ENCODE measurements around the gene LETM1. TPM values are rescaled to one million over a fixed set of nuclear protein-coding genes. Genes with fewer than 3 reads are reported as not detected.
A peak's percentile ranks its signal among the peaks of the same experiment; 100 is the strongest.
"Not testable (repeated sequence)": the region's sequence is repeated elsewhere in the genome, so short reads cannot be mapped to it uniquely, and the experiment has no call there.

The LETM1 gene
- total RNA-seq, 2 experiments from 2014 or later: 58.3 to 66.8 TPM

DNA sequence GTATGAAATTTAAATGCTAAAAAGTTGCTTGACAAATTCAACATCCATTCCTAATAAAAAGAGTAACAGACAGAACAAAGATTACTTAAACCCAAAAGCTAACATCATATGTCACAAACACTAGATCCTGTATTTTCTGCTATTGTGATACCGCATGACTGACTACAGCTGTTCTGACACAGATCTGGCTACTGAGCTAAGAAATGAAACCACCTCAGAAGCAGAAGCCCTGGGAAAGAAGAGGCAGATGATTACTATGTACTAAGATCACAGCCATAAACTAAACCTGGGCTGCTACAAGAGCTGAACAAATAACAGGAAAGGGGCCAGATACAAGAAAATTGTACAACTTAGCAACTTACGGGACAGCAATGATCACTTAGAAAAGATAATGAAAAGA is 9.4 kb downstream of the LETM1 start:
- H4K20me1 ChIP-seq (ENCODE audit: insufficient read depth, low read length): no peaks in the 10 kb centered on the region
- no peak overlapping the region for H3K4me3 ChIP-seq (ENCODE audit: low read depth, low read length, poor library complexity, severe bottlenecking)
- H2AFZ ChIP-seq (ENCODE audit: low read length): no peak overlapping the region
- H3K79me2 ChIP-seq (ENCODE audit: insufficient read depth, low read depth, low read length): peaks cover 5% of the 10 kb centered on the region; the same call in 1 of the 2 replicates
- no peak overlapping the region for H3K27ac ChIP-seq (ENCODE audit: low read depth, low read length, poor library complexity, severe bottlenecking)
- no peaks in the 10 kb centered on the region for H3K4me1 ChIP-seq (ENCODE audit: insufficient read depth, low read length, poor library complexity, severe bottlenecking)
- TF ChIP-seq, protein P1, sequence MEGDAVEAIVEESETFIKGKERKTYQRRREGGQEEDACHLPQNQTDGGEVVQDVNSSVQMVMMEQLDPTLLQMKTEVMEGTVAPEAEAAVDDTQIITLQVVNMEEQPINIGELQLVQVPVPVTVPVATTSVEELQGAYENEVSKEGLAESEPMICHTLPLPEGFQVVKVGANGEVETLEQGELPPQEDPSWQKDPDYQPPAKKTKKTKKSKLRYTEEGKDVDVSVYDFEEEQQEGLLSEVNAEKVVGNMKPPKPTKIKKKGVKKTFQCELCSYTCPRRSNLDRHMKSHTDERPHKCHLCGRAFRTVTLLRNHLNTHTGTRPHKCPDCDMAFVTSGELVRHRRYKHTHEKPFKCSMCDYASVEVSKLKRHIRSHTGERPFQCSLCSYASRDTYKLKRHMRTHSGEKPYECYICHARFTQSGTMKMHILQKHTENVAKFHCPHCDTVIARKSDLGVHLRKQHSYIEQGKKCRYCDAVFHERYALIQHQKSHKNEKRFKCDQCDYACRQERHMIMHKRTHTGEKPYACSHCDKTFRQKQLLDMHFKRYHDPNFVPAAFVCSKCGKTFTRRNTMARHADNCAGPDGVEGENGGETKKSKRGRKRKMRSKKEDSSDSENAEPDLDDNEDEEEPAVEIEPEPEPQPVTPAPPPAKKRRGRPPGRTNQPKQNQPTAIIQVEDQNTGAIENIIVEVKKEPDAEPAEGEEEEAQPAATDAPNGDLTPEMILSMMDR (conservative IDR thresholded peaks at IDR 0.05; ENCODE audit: low read length): no peak
- TF ChIP-seq EZH2phosphoT487 (IDR thresholded peaks at IDR 0.05; ENCODE audit: borderline replicate concordance, low read depth, low read length): no peak
- ChIA-PET CTCF (ENCODE audit: unreplicated experiment) (no interaction called here), POLR2A (interaction anchor here (0.6 to 1.1 kb wide), 2 partner anchors 10 to 103 kb away, joined by 3 to 5 read pairs; no protein-coding TSS in a partner anchor)
- no peaks in the 10 kb centered on the region for H3K9me3 ChIP-seq (ENCODE audit: low read length)
- TSS peak; percentile 67 for BruUV-seq (replicated peaks)
- H3K4me2 ChIP-seq (ENCODE audit: low read length): no peak overlapping the region
- H3K36me3 ChIP-seq (ENCODE audit: insufficient read depth, low read length): peaks cover 63% of the 10 kb centered on the region
- intact Hi-C loops (cut with micrococcal nuclease; ENCODE audit: unreplicated experiment): no loop called here
- H3K9me2 ChIP-seq (ENCODE audit: insufficient read depth, low read length): no peaks in the 10 kb centered on the region
- DNase-seq (ENCODE audit: low spot score): no peak

DNA sequence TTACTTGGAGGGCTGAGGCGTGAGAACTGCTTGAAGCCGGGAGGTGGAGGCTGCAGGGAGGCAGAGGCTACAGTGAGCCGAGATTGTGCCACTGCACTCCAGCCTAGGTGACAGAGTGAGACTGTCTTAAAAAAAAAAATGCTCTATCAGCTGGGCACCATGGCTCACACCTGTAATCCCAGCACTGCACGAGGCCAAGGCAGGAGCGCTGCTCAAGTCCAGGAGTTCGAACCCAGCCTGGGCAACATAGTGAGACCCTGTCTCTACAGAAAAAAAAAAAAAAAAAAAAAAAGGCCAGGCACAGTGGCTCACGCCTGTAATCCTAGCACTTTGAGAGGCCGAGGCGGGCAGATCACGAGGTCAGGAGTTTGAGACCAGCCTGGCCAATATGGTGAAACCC is 11.3 kb downstream of the LETM1 start:
- H2AFZ ChIP-seq (ENCODE audit: low read length); H3K79me2 ChIP-seq (ENCODE audit: insufficient read depth, low read depth, low read length); DNase-seq (ENCODE audit: low spot score); BruUV-seq (replicated peaks); H3K4me3 ChIP-seq (ENCODE audit: low read depth, low read length, poor library complexity, severe bottlenecking); CTCF ChIA-PET (ENCODE audit: unreplicated experiment); H3K27ac ChIP-seq (ENCODE audit: low read depth, low read length, poor library complexity, severe bottlenecking); H3K4me2 ChIP-seq (ENCODE audit: low read length); intact Hi-C loops (cut with micrococcal nuclease; ENCODE audit: unreplicated experiment); H4K20me1 ChIP-seq (ENCODE audit: insufficient read depth, low read length); H3K4me1 ChIP-seq (ENCODE audit: insufficient read depth, low read length, poor library complexity, severe bottlenecking); H3K9me3 ChIP-seq (ENCODE audit: low read length); POLR2A ChIA-PET; H3K9me2 ChIP-seq (ENCODE audit: insufficient read depth, low read length): not testable (repeated sequence)
- peaks cover 78% of the 10 kb centered on the region for H3K36me3 ChIP-seq (ENCODE audit: insufficient read depth, low read length)

DNA sequence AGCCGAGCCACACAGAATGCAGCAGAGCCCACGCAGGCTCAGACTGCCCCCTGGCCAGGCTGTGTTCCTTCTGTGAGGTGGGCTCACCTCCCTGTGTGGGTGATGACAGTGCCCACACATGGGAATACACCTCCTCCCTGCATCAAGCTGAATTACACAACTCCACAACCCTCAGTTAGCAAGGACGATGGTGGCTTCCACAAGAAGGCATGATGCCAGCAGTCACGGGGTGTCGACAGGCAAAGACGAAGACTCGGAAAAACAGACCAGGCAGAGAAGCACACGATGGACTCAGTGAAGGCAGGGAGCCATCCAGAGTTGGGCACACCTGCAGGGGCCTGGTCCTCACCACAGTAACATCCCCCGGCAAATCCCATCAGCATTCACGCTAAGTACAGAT is 12.1 kb downstream of the LETM1 start:
- H3K27ac ChIP-seq (ENCODE audit: low read depth, low read length, poor library complexity, severe bottlenecking): no peak overlapping the region
- ChIA-PET POLR2A (no interaction called here), CTCF (ENCODE audit: unreplicated experiment) (interaction anchor here (0.6 kb wide), 1 partner anchor 16 kb away, joined by 3 read pairs; no protein-coding TSS in a partner anchor)
- intact Hi-C loops (cut with micrococcal nuclease; ENCODE audit: unreplicated experiment): no loop called here
- no peaks in the 10 kb centered on the region for H3K9me3 ChIP-seq (ENCODE audit: low read length)
- peaks cover 6% of the 10 kb centered on the region for H3K4me1 ChIP-seq (ENCODE audit: insufficient read depth, low read length, poor library complexity, severe bottlenecking)
- no peaks in the 10 kb centered on the region for H4K20me1 ChIP-seq (ENCODE audit: insufficient read depth, low read length)
- H3K79me2 ChIP-seq (ENCODE audit: insufficient read depth, low read depth, low read length): no peaks in the 10 kb centered on the region
- no peak overlapping the region for H3K4me3 ChIP-seq (ENCODE audit: low read depth, low read length, poor library complexity, severe bottlenecking)
- no TSS peak for BruUV-seq (replicated peaks)
- no peak overlapping the region for H2AFZ ChIP-seq (ENCODE audit: low read length)
- DNase-seq (ENCODE audit: low spot score): no peak
- TF ChIP-seq, protein P1 (conservative IDR thresholded peaks at IDR 0.05; ENCODE audit: low read length): no peak
- no peaks in the 10 kb centered on the region for H3K9me2 ChIP-seq (ENCODE audit: insufficient read depth, low read length)
- no peak overlapping the region for H3K4me2 ChIP-seq (ENCODE audit: low read length)
- H3K36me3 ChIP-seq (ENCODE audit: insufficient read depth, low read length): peaks cover 83% of the 10 kb centered on the region

Measured in OCI-LY7 (cell line).